K562 (cell line): ENCODE measurements around the gene SP4. TPM values are rescaled to one million over a fixed set of nuclear protein-coding genes. Genes with fewer than 3 reads are reported as not detected.

Experiments
- DDX20 ChIP-seq: fragments of 450-650 bp; IDR thresholded peaks from 2 replicates; pipeline ENCODE4 v1.6.1; 2016; ENCODE audit warnings: missing genetic modification characterization, low read depth, mild to moderate bottlenecking, missing compliant biosample characterization, moderate library complexity
- EGR1 ChIP-seq: fragments of 450-650 bp; conservative IDR thresholded peaks from 2 replicates; pipeline ENCODE4 v1.6.1; 2017; ENCODE audit warnings: mild to moderate bottlenecking
- ETV5 ChIP-seq: sonication (generic); formaldehyde crosslinking; IDR thresholded peaks from 2 replicates; pipeline ENCODE4 v1.4.0; 2020; ENCODE audit warnings: low read depth, mild to moderate bottlenecking, missing genetic modification reagents
- HMG20B ChIP-seq: fragments of 250-450 bp; sonication (Bioruptor Pico); IDR thresholded peaks from 2 replicates; pipeline ENCODE4 v1.5.0; 2021; ENCODE audit warnings: mild to moderate bottlenecking
- SMARCA4 ChIP-seq: fragments of 450-650 bp; IDR thresholded peaks from 2 replicates; pipeline ENCODE4 v1.6.1; 2016
- SP2 ChIP-seq: IDR thresholded peaks from 2 replicates; pipeline ENCODE4 v1.6.1; 2011; ENCODE audit warnings: mild to moderate bottlenecking, low read depth, low read length, moderate library complexity; ENCODE audit not compliant: poor library complexity, severe bottlenecking; ENCODE audit errors: extremely low read depth
- WHSC1 ChIP-seq: IDR thresholded peaks from one replicate; pipeline ENCODE4 v1.6.1; 2012; ENCODE audit warnings: low read length, control low read depth, inconsistent platforms
- ZNF134 ChIP-seq: fragments of 250-450 bp; sonication (Bioruptor Pico); conservative IDR thresholded peaks from 2 replicates; pipeline ENCODE4 v1.4.0; 2020
- polyA plus RNA-seq, 8 experiments: library from polyadenylated mRNA; depleted of rRNA in 4 of 8; stranded (reverse) in 5 of 8; unstranded in 3 of 8; fragments of >200 nt; fragmentation: Nextera tagmentation in 2 of 8; fragmentation: Illumina TruSeq in 1 of 8; extraction: Ambion mirVana in 2 of 8; extraction: Trizol in 1 of 8; gene quantifications; 2 replicates each; pipeline versions ENCODE4 v1.2.1 to v1.2.3, GENCODE V29; 2011 to 2014; ENCODE audit warnings: inconsistent platforms in 1 of 8, missing spikeins in 1 of 8
- total RNA-seq, 7 experiments: library from RNA; depleted of rRNA in 6 of 7; stranded (reverse); fragments of >200 nt in 6 of 7; fragmentation: Illumina TruSeq in 2 of 7; extraction: Trizol in 2 of 7; gene quantifications; 2 replicates each; pipeline versions ENCODE4 v1.2.1 to v1.2.3, GENCODE V29; 2011 to 2021; ENCODE audit warnings: low replicate concordance in 1 of 7
- TF ChIP-seq, protein P1 (sequence below): fragments of 250-450 bp; sonication (Bioruptor Pico); IDR thresholded peaks from 2 replicates; pipeline ENCODE4 v1.8.0; 2022; ENCODE audit warnings: inconsistent platforms
- TF ChIP-seq, protein P2 (sequence below): fragments of 200-400 bp; formaldehyde crosslinking; IDR thresholded peaks from 2 replicates; pipeline ENCODE4 v1.6.1; 2017; ENCODE audit warnings: mild to moderate bottlenecking, low read depth, low read length, moderate library complexity
- TF ChIP-seq, protein P3 (sequence below): fragments of 150-350 bp; conservative IDR thresholded peaks from 2 replicates; pipeline ENCODE4 v1.6.1; 2014; ENCODE audit warnings: low read length

The SP4 gene
- total and polyA plus RNA-seq, 9 of the 15 experiments (the other 6 are each of a cell fraction or from before 2014, with no cell fraction given), result 2.4 to 9.4 (median 4.5) TPM

DNA sequence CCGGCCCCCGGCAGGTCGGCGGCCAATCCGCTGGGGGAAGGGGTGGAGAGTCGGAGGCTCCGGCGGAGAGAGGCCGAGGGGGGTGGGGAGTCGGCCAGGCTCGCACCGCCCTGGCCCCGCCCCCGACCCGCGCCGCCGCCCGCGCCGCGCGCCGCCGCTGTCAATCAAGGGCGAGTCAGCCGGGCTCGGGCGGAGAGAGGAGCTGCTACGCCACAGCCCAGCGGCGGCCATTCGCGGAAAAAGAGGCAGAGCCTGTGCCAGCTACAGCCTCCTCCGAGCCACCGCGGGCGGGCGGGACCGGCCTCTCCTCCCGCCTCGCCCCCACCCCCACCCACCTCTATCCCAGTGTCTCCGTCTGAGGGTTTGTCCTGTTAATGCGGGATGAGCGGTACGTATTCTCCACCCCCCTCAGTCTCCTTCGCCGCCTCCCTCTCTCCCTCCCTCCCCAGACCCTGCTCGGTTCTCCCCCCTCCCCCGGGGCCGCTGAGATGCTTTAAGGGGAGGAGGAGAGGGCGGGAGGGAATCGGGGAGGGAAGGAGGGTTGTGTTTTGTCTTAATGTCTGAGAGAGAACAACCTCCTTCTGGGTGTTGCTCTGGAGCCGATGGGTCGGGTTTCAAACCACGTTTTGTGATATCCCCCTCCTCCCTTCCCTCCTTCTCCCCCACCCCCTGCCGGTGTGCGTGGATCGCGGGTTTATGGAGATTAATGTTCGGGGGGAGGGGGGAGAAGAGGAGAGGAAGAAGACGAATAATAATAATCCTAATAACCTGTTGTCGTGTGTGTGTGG lies at the start of gene SP4 (continued):
- TF ChIP-seq, protein P1, sequence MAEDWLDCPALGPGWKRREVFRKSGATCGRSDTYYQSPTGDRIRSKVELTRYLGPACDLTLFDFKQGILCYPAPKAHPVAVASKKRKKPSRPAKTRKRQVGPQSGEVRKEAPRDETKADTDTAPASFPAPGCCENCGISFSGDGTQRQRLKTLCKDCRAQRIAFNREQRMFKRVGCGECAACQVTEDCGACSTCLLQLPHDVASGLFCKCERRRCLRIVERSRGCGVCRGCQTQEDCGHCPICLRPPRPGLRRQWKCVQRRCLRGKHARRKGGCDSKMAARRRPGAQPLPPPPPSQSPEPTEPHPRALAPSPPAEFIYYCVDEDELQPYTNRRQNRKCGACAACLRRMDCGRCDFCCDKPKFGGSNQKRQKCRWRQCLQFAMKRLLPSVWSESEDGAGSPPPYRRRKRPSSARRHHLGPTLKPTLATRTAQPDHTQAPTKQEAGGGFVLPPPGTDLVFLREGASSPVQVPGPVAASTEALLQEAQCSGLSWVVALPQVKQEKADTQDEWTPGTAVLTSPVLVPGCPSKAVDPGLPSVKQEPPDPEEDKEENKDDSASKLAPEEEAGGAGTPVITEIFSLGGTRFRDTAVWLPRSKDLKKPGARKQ, result no peak
- no peak for TF ChIP-seq DDX20 (tag)
- 0 out of 2 replicates have a peak, but pooled peaks have one; percentile 26 for TF ChIP-seq SMARCA4
- TF ChIP-seq WHSC1, result no peak
- TF ChIP-seq HMG20B (CRISPR knock-in tag), result no peak
- TF ChIP-seq SP2, result no peak
- TF ChIP-seq, protein P2, sequence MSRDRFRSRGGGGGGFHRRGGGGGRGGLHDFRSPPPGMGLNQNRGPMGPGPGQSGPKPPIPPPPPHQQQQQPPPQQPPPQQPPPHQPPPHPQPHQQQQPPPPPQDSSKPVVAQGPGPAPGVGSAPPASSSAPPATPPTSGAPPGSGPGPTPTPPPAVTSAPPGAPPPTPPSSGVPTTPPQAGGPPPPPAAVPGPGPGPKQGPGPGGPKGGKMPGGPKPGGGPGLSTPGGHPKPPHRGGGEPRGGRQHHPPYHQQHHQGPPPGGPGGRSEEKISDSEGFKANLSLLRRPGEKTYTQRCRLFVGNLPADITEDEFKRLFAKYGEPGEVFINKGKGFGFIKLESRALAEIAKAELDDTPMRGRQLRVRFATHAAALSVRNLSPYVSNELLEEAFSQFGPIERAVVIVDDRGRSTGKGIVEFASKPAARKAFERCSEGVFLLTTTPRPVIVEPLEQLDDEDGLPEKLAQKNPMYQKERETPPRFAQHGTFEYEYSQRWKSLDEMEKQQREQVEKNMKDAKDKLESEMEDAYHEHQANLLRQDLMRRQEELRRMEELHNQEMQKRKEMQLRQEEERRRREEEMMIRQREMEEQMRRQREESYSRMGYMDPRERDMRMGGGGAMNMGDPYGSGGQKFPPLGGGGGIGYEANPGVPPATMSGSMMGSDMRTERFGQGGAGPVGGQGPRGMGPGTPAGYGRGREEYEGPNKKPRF, result no peak
- TF ChIP-seq EGR1, result peak; percentile 25; the same call in 1 of the 2 replicates
- TF ChIP-seq, protein P3, sequence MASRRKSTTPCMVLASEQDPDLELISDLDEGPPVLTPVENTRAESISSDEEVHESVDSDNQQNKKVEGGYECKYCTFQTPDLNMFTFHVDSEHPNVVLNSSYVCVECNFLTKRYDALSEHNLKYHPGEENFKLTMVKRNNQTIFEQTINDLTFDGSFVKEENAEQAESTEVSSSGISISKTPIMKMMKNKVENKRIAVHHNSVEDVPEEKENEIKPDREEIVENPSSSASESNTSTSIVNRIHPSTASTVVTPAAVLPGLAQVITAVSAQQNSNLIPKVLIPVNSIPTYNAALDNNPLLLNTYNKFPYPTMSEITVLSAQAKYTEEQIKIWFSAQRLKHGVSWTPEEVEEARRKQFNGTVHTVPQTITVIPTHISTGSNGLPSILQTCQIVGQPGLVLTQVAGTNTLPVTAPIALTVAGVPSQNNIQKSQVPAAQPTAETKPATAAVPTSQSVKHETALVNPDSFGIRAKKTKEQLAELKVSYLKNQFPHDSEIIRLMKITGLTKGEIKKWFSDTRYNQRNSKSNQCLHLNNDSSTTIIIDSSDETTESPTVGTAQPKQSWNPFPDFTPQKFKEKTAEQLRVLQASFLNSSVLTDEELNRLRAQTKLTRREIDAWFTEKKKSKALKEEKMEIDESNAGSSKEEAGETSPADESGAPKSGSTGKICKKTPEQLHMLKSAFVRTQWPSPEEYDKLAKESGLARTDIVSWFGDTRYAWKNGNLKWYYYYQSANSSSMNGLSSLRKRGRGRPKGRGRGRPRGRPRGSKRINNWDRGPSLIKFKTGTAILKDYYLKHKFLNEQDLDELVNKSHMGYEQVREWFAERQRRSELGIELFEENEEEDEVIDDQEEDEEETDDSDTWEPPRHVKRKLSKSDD, result no peak
- no peak for TF ChIP-seq ETV5 (CRISPR knock-in tag)
- no peak for TF ChIP-seq ZNF134
